Mesothelial cell of epicardium (in vitro differentiated cells): ENCODE data around the gene TMX3. TPM values are rescaled to one million over a fixed set of nuclear protein-coding genes. Genes with fewer than 3 reads are reported as not detected.

Experiments used
- DNase-seq, 2 experiments: peaks; one replicate each; pipeline ENCODE4 v3.0.0; 2021; ENCODE audit warnings: low spot score in 2 of 2; ENCODE audit not compliant: unreplicated experiment in 2 of 2
- H3K27ac Mint-ChIP-seq: 2 replicates; pipeline ENCODE4 v1.8.0; 2021; ENCODE audit warnings: mixed read lengths
- H3K27me3 Mint-ChIP-seq: 2 replicates; pipeline ENCODE4 v1.8.0; 2021; ENCODE audit warnings: low read depth, mixed read lengths
- H3K36me3 Mint-ChIP-seq: 2 replicates; pipeline ENCODE4 v1.8.0; 2021; ENCODE audit warnings: mixed read lengths
- H3K4me1 Mint-ChIP-seq: 2 replicates; pipeline ENCODE4 v1.8.0; 2021; ENCODE audit warnings: mixed read lengths
- H3K4me3 Mint-ChIP-seq: 2 replicates; pipeline ENCODE4 v1.8.0; 2021; ENCODE audit warnings: mild to moderate bottlenecking, moderate library complexity, mixed read lengths
- H3K9me3 Mint-ChIP-seq: 2 replicates; pipeline ENCODE4 v1.8.0; 2021; ENCODE audit warnings: mixed read lengths
- total RNA-seq: library from RNA; stranded (reverse); gene quantifications from 3 replicates; pipeline ENCODE4 v1.2.1, GENCODE V29; 2021
- TF ChIP-seq, protein P1 (sequence below): fragments of 200-600 bp; sonication (generic); IDR thresholded peaks from one replicate; pipeline ENCODE4 v1.5.0; 2021; ENCODE audit warnings: antibody characterized with exemption; ENCODE audit not compliant: unreplicated experiment

Gene TMX3
- total RNA-seq, 1 donor from 2014 or later: 51.1 TPM

GRCh38 chr18:68667121-68667520 is 47.8 kb downstream of the TMX3 start:
- Mint-ChIP-seq H3K27me3 (no peaks in the 10 kb centered on the region), H3K27ac (no peak overlapping the region), H3K4me1 (no peaks in the 10 kb centered on the region), H3K36me3 (no peaks in the 10 kb centered on the region), H3K4me3 (no peak overlapping the region), H3K9me3 (peaks cover 14% of the 10 kb centered on the region)
- DNase-seq: no peak
- TF ChIP-seq, protein P1, sequence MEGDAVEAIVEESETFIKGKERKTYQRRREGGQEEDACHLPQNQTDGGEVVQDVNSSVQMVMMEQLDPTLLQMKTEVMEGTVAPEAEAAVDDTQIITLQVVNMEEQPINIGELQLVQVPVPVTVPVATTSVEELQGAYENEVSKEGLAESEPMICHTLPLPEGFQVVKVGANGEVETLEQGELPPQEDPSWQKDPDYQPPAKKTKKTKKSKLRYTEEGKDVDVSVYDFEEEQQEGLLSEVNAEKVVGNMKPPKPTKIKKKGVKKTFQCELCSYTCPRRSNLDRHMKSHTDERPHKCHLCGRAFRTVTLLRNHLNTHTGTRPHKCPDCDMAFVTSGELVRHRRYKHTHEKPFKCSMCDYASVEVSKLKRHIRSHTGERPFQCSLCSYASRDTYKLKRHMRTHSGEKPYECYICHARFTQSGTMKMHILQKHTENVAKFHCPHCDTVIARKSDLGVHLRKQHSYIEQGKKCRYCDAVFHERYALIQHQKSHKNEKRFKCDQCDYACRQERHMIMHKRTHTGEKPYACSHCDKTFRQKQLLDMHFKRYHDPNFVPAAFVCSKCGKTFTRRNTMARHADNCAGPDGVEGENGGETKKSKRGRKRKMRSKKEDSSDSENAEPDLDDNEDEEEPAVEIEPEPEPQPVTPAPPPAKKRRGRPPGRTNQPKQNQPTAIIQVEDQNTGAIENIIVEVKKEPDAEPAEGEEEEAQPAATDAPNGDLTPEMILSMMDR: no peak

DNA sequence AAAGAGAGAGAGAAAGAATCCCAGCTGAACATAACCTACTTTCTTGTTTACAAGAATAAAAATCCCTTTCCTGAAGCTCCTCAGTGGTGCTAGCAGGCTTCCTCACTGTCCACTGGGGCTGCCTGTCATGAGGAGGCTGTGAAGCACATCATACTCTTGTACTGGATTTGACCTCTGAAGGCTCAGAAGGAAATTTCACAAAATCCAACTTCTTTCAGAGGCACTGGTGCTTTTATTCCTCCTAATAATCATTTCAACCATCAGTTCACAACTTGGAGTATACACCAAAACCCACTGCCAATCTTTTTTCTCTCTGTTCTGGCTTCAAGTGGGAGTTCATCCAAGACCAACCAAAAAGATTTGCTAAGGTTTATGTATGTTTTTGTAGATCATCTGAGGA is 48.5 kb downstream of the TMX3 start:
- no peak overlapping the region for H3K4me3 Mint-ChIP-seq
- no peaks in the 10 kb centered on the region for H3K27me3 Mint-ChIP-seq
- TF ChIP-seq, protein P1: peak; percentile 14
- no peak for DNase-seq
- no peak overlapping the region for H3K27ac Mint-ChIP-seq
- peaks cover 14% of the 10 kb centered on the region for H3K9me3 Mint-ChIP-seq
- no peaks in the 10 kb centered on the region for H3K4me1 Mint-ChIP-seq
- no peaks in the 10 kb centered on the region for H3K36me3 Mint-ChIP-seq

- DNase-seq: no peak
- H3K27ac Mint-ChIP-seq: no peak overlapping the region
- TF ChIP-seq, protein P1: no peak
- H3K4me3 Mint-ChIP-seq: no peak overlapping the region
- no peaks in the 10 kb centered on the region for H3K36me3 Mint-ChIP-seq
- no peaks in the 10 kb centered on the region for H3K27me3 Mint-ChIP-seq
- peaks cover 14% of the 10 kb centered on the region for H3K9me3 Mint-ChIP-seq
- no peaks in the 10 kb centered on the region for H3K4me1 Mint-ChIP-seq
Measured at GRCh38 chr18:68665628-68666027, 49.3 kb downstream of the TMX3 start.

- no peaks in the 10 kb centered on the region for H3K4me1 Mint-ChIP-seq
- H3K9me3 Mint-ChIP-seq: peaks cover 2% of the 10 kb centered on the region
- H3K27me3 Mint-ChIP-seq: peaks cover 4% of the 10 kb centered on the region
- TF ChIP-seq, protein P1: no peak
- H3K36me3 Mint-ChIP-seq: no peaks in the 10 kb centered on the region
- no peak overlapping the region for H3K27ac Mint-ChIP-seq
- no peak for DNase-seq
- no peak overlapping the region for H3K4me3 Mint-ChIP-seq
Measured at GRCh38 chr18:68662754-68663153, 52.2 kb downstream of the TMX3 start.

DNA sequence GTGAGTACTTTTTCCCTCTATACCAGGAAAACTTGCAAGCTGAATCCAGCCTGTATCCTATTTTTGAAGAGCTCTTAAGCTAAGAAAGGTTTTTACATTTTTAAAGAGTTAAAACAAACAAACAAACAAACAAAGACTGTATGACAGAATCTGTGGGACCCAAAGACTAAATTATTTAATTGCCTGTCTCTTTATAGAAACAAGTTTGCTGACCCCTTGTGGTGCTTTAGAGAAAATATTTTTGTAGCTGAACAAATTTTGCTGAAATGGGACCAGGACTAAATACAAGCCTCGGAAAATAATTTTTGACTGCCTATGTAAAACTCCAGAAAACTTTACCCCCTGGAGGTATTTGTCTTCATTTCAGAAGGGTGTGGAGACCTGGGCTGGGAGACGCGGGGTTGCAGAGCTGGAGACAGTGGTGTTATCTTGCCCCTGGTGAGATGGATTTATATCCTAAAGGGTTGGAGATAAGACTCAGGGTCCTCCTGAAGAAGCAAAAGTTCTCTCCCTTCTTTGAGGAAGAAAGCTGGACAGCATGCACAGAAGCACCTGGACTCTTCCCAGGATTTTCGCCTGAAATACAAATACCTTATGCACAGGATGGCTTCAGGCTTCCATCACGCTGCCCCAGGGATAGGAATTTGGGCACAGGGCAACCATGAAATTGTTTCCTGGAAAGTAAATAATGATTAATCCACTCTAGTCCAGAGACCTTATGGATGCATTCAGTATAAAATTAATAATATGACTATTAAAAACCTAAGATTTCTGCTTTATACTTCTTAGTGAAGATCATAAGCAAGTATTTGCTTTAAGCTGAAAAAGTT is 54.3 kb downstream of the TMX3 start:
- H3K36me3 Mint-ChIP-seq: no peaks in the 10 kb centered on the region
- no peaks in the 10 kb centered on the region for H3K9me3 Mint-ChIP-seq
- TF ChIP-seq, protein P1: peak; percentile 76
- peaks cover 6% of the 10 kb centered on the region for H3K27me3 Mint-ChIP-seq
- H3K27ac Mint-ChIP-seq: no peak overlapping the region
- H3K4me1 Mint-ChIP-seq: no peaks in the 10 kb centered on the region
- H3K4me3 Mint-ChIP-seq: no peak overlapping the region
- DNase-seq: no peak
